GM19452 (cell line): Measurements from ENCODE around the gene DIRAS2.
"Not testable (repeated sequence)": the region's sequence is repeated elsewhere in the genome, so short reads cannot be mapped to it uniquely, and the experiment has no call there.

ENCODE experiments used
- ATAC-seq: cut with Tn5 transposase; IDR thresholded peaks from one replicate; pipeline ENCODE4 v1.9.1; 2021; ENCODE audit not compliant: unreplicated experiment

Gene DIRAS2, protein sequence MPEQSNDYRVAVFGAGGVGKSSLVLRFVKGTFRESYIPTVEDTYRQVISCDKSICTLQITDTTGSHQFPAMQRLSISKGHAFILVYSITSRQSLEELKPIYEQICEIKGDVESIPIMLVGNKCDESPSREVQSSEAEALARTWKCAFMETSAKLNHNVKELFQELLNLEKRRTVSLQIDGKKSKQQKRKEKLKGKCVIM

GRCh38 chr9:90642570-90643539 lies at the start of gene DIRAS2:
Gene DIRAS2, minus strand, starts transcription at chr9:90642824. Its CDS starts 28,997 bp downstream, at chr9:90613827.
- no peak for ATAC-seq

GRCh38 chr9:90684736-90685135 lies 42.1 kb upstream of the DIRAS2 start:
- no peak for ATAC-seq

DNA sequence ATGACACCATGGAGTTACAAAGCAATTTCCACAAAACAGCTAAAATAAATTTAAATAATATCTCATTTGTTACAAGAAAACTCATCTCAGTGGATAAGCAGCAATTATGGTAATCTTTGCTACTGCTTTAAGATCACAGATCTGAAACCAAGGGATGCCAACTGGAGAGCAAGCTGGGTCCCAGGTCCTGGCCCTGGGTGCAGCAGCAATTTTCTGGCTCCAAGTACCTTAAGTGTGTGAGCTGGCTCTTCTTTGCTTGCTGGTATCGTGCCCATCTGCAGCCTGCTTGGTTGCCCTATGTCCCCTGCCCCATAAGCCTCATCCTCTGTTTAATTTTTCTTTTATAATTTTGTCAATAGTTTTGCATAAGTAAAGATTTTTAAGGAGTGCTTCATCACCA lies 41.5 kb upstream of the DIRAS2 start:
- no peak for ATAC-seq

DNA sequence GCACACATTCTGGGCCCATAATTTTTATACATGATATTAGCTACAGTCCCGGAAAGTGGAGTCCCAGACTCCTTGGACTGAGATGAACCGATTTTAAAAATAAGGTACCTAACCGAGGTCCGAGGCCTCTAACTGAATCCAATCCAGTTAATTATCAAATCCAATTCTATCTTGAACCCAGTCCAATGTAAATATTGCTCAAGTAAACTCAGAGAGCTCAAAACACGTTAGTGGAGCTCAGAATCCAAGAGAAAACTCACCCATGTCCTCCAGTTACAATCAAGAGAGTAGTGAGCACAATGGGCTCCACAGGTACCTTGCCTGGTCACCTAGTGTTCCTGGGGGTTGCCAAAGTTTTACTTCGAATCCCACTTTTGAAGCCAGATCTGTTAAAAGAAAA lies 37.9 kb upstream of the DIRAS2 start:
- ATAC-seq: no peak

DNA sequence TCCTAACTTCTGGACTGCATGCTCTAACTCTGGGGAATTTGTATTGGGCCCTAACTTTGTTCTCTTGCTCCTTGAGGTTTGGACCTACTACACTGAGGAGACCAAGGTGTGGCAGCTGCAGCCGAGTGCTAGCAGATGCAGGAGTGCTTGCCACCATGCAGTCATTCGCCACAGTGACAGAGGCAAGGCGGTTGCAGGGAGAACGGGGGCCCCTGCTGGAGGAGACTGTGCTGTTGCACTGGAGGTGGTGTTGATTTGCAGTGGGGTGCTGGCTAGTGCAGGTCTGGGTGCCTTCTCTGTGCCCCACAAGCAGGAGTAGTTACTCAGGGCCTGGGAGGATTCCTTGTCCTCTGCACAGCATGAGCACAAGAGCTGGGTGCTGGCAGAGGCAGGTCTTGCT lies 22.4 kb upstream of the DIRAS2 start:
- ATAC-seq: no peak

GRCh38 chr9:90659650-90660364 lies 17.2 kb upstream of the DIRAS2 start:
- no peak for ATAC-seq

DNA sequence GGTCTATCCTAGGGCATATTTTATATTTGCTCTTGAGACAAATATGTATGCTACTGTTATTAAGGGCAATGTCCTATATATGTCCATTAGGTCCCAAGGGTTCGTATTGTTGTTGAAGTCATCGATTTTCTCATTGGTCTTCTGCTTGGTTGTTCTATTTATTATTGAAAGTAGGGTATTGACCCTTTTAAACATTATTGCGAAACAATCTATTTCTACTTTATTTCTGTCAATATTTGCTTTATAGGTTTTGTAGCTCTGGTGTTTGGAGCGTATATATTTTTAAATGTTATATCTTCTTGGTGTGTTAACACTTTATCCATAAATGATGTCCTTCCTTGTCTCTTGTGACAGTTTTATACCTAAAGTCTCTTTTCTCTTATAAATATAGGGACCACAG lies 16.2 kb upstream of the DIRAS2 start:
- ATAC-seq: no peak

- no peak for ATAC-seq
These were observed 15.6 kb upstream of the DIRAS2 start for GRCh38 chr9:90658181-90658580.

DNA sequence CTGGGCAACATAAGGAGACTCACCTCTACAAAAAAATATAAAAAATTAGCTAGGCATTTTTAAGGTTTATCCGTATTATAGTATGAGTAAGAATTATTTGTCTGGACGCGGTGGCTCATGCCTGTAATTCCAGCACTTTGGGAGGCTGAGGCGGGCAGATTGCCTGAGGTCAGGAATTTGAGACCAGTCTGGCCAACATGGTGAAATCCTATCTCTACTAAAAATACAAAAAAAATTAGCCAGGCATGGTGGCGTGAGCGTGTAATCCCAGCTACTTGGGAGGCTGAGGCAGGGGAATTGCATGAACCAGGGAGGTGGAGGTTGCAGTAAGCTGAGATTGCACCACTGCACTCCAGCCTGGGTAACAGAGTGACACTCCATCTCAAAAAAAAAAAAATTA lies 14.3 kb upstream of the DIRAS2 start:
- ATAC-seq: not testable (repeated sequence)

DNA sequence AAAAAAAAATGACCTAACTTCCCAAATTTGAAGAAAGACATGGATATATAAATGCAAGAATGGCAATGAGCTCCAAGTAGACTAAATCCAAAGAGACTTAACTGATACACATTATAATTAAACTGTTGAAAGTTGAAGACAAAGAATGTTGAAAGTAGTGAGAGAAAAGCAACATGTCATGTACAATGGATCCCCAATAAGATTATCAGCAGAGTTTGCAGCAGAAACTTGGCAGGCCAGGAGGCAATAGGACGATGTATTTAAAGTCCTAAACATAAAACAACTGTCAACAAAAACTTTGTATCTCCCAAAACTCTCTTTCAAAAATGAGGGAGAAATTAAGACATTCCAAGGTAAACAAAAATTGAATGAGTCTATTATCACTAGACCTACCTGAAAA lies 8.6 kb upstream of the DIRAS2 start:
- no peak for ATAC-seq

- no peak for ATAC-seq
These were observed 5.2 kb upstream of the DIRAS2 start for GRCh38 chr9:90647843-90648242.

- ATAC-seq: no peak
These were observed 3.1 kb upstream of the DIRAS2 start for GRCh38 chr9:90645721-90646120.

DNA sequence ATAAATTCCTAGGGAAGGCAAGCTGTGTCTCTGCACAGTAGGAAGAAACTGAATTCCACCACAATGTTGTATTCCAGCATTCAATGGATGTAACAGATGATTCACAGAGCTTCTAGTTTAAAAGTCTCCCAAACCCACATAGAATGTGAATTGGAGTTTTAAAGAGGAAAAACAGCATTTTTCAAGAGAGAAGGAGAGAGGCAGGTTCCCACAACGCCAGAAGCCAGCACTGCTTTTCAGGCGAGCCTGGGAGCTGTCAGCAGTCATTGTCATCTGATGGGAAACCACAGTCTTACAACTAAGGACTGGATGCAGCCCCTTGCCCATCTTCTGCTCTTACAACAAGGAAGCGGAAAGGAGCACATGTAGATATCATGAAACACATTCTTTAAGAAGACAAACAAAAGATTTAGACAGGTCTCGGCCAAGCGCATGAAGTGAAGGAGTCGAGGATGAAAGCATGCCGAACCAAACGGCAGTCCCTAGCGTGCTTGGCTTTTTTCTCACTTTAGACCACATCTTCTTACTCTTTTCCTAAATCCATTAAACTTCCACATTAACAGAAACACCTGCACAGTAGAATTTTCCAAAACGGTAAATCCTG lies 638 bp downstream of the DIRAS2 start:
- ATAC-seq: no peak

DNA sequence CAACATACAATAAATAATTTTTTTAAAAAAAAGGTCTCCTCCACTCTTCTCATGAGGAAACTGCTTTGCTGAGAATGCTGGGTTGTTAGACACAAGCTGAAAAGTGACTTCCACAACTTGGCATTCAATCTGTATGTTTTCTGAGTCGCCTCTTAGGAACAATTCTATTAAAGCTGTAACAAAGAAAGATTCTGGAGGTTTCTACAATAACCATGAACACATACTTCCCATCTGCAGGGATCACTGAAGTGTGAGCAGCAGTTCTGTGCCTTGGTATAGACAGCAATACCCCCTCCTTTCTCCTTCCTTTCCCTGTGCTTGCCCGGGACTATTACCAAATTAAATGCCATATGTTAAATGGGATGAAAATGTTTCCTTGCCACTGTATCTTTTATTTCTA lies 1.5 kb downstream of the DIRAS2 start:
- ATAC-seq: no peak

GRCh38 chr9:90640361-90640760 lies 2.3 kb downstream of the DIRAS2 start:
- no peak for ATAC-seq

- ATAC-seq: no peak
These were observed 5.0 kb downstream of the DIRAS2 start for GRCh38 chr9:90637626-90638025.

GRCh38 chr9:90632647-90633207 lies 9.9 kb downstream of the DIRAS2 start:
- no peak for ATAC-seq

GRCh38 chr9:90631964-90632363 lies 10.7 kb downstream of the DIRAS2 start:
- no peak for ATAC-seq

DNA sequence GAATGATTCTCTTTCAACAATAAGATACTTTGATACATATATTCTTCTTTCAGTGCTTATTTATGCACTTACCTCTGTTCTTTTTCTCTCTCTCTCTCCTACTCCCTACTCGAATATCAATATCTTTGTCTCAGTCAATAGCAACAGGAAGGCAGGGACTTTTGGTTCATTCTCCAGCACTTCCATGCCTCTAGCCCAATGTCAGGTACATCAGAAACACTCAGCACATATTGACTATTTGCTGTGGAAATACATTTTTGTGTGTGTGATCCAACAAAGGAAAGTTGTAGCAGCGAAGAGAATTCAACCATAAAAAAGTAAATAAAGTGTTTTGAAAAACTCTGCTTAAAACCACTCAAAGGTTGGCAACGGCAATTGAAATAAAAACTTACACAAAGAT lies 12.6 kb downstream of the DIRAS2 start:
- no peak for ATAC-seq

DNA sequence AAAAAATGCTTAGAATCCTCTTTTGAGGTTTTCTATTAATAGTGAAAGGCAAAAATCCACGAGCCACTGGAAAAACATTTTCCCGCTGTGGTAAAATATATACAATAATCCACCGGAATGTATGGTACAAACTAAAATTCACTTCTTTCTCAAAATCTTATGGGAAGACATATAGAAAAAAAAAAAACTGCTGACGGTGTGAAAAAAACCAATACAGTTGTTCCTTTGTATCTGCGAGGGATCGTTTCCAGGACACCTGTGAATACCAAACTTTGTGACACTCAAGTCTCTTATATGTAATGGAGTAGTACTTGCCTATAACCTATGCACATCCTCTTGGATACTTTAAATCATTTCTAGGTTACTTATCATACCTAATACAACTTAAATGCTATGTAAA lies 13.3 kb downstream of the DIRAS2 start:
- no peak for ATAC-seq

DNA sequence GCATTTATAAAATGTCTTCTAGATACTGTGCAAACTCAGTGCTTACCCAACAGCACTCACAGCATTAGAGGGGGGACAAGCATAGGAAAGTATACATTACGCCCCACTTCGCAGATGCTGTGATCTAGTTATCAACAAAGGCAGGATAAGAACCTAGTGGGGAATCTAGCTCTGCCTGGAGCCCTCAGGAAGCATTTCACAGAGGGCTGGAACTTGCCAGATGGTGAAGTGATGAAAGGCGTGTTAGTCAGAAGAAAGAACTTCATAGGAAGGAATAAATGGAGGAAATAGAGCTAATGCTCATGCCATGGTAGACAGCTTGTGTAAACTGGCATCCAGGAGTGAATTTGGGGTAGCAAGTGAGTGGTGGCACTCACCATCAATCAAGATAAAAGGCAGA lies 25.8 kb downstream of the DIRAS2 start:
- no peak for ATAC-seq
